ENCODE measurements around the gene NRG2.

DNA sequence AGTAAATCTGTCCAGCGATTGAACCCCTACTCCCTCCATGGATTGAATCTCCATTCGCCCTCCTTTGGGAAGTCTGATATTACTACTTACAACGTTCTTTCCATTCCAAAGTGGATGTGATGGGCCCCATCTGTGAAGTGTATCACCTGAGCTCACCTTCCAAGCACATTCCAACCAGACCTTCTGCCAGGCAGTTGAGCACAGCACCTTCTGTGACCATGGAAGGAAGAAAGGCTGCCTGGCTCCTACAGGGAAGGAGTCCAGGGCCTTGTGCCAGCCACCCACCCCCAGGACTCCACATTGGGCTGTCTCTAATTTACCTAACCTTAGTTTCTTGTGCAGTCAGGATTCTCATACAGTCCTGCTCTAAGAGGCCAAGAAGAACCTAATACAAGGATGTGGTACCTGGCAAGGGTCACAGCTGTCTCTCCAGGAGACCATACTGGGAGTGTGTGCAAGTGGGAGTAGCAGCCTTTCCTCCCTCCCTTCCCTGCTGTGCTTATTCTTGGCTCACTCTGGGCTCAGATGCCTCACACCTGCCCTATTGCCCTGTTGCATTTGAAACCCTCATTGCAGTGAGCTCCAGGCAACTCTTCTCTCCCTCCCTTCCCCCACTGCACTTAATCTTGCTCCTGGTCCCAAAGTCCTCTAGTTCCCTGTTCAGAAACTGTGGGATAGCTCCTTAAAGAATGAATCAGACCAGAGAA, 116.1 kb downstream of the NRG2 start:
- TF ChIP-seq POLR2A (IDR thresholded peaks at IDR 0.05), result no peak
- TF ChIP-seq CTCF (IDR thresholded peaks at IDR 0.05), result no peak

Data from uterus (tissue), 2 donors.